Esophagus muscularis mucosa (tissue), 4 donors: Measurements from ENCODE around the gene PHF20.

ENCODE experiments used
- CTCF ChIP-seq, 3 experiments: fragments of 200-600 bp in 2 of 3; fragments of 450-650 bp in 1 of 3; sonication (generic) in 2 of 3; IDR thresholded peaks; one replicate each; pipeline ENCODE4 v1.5.1; 2017 to 2019; ENCODE audit warnings: antibody characterized with exemption in 3 of 3, mild to moderate bottlenecking in 2 of 3, moderate library complexity in 1 of 3
- EP300 ChIP-seq: sonication (generic); formaldehyde crosslinking; IDR thresholded peaks from one replicate; pipeline ENCODE4 v1.6.1; 2017; ENCODE audit warnings: antibody characterized with exemption
- POLR2A ChIP-seq: fragments of 450-650 bp; IDR thresholded peaks from one replicate; pipeline ENCODE4 v1.6.1; 2017; ENCODE audit warnings: antibody characterized with exemption, moderate library complexity, mild to moderate bottlenecking, low read depth
- POLR2AphosphoS5 ChIP-seq, 2 donors: sonication (generic); formaldehyde crosslinking; IDR thresholded peaks; one replicate each; pipeline ENCODE4 v1.6.1; 2017; ENCODE audit warnings: antibody characterized with exemption in 2 of 2

- TF ChIP-seq CTCF (IDR thresholded peaks at IDR 0.05) (no peak), POLR2A (no peak), EP300 (no peak), POLR2AphosphoS5 (IDR thresholded peaks at IDR 0.05) (no peak)
These were observed 20.9 kb downstream of the PHF20 start for GRCh38 chr20:35792740-35793139.
